ENCODE data around the gene CACTIN. TPM values are rescaled to one million over a fixed set of nuclear protein-coding genes. Genes with fewer than 3 reads are reported as not detected.

The CACTIN gene

DNA sequence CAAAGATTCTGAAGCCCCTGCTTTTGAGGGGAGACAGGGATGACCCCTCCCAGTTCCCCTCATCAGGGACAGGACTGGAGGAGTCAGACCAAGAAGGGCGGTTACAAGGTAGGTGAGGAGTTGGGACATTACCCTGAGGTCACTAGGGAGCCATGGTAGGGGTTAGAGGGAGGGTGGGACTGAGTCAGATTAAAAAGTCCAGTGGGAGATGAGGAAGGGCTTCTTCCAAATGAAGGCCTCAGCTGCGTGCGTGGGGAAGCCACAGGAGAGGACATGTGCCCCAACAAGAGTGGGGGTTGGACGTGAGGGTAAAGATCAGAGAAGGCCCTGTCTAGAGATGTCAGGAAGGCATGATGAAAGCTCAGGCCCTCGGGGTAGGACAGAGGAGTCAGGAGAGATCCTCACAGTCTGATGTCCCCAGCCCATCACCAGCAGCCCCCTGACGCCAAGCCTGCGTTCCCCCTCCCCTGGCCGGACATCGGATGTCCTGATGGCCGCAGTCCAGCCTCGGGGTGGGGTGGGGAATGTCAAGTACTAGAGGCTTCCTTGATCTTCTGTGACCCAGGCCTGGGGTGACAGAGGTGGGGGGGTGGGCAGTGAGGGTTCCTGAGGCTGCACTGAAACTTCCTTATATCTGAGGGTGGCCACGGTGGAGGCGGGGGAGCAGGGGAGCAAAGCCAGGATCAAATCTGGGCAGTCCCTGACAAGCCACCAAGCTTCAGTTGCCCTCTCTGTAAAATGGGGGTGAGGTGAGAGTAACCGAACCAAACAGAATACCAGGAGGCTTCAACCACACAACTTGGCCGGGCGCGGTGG is 62.7 kb downstream of the CACTIN start:
- Histone ChIP-seq H2BK15ac (ENCODE audit: low read depth, poor library complexity, severe bottlenecking) (peak overlapping the region; percentile 33), H3K27ac (ENCODE audit: low read length, poor library complexity, severe bottlenecking) (no peak overlapping the region), H4K8ac (ENCODE audit: low read length) (peak overlapping the region; percentile 19), H3K4me3 (ENCODE audit: insufficient read depth in 1 of 2, low read depth in 1 of 2, low read length in 2 of 2) (no peak overlapping the region), H2AFZ (ENCODE audit: low read depth, low read length) (no peak overlapping the region), H3K14ac (ENCODE audit: low read length in 2 of 2) (peak overlapping the region in 1 of 2 experiments; percentile 38), H2BK5ac (ENCODE audit: low read depth, low read length, poor library complexity, severe bottlenecking) (no peak overlapping the region), H3K27me3 (ENCODE audit: control insufficient read depth in 1 of 2, insufficient read depth in 1 of 2, low read length in 2 of 2) (no peaks in the 10 kb centered on the region), H3K23ac (ENCODE audit: low read length in 2 of 2) (no peak overlapping the region), H3K18ac (ENCODE audit: low read depth in 1 of 2, low read length in 2 of 2) (peak overlapping the region in 1 of 2 experiments; percentile 14), H2BK12ac (ENCODE audit: low read length in 2 of 2) (peak overlapping the region; percentile 95 to 97), H3K9ac (ENCODE audit: low read length) (no peak overlapping the region), H2AK5ac (ENCODE audit: low read length, severe bottlenecking) (peak overlapping the region; percentile 91), H4K91ac (ENCODE audit: low read length) (peak overlapping the region; percentile 82), H3K9me3 (ENCODE audit: control insufficient read depth, low read length) (no peaks in the 10 kb centered on the region), H2BK120ac (ENCODE audit: low read depth, low read length) (peak overlapping the region; percentile 35), H3K4me2 (ENCODE audit: low read length, poor library complexity, severe bottlenecking) (no peak overlapping the region), H3K36me3 (ENCODE audit: control insufficient read depth in 1 of 2, insufficient read depth in 2 of 2, low read depth in 1 of 2, low read length in 2 of 2) (no peaks in the 10 kb centered on the region), H3K79me1 (replicated peaks; ENCODE audit: low read length, poor library complexity, severe bottlenecking) (peaks cover 1% of the 10 kb centered on the region), H3K4me1 (ENCODE audit: control insufficient read depth, insufficient read depth, low read depth, low read length) (peaks cover 24% of the 10 kb centered on the region), H3K4ac (ENCODE audit: low read depth in 1 of 2, low read length in 2 of 2) (peak overlapping the region; percentile 13 to 60)
- WGBS = 93% methylated on average over 15 of the region's 17 CpGs
- no peak for DNase-seq

Small RNA genes within 50 kb of the gene (small RNA-seq; reads per million reads assigned to genes)
- gene AC005786.1 (ENCODE audit: low read depth) = not detected

Data from mesenchymal stem cell (in vitro differentiated cells and primary cell).